K562 treated with DMSO at 1 percent for 4 hours (cell line): ENCODE measurements around the gene NALCN. TPM values are rescaled to one million over a fixed set of nuclear protein-coding genes. Genes with fewer than 3 reads are reported as not detected.

Source experiments
- total RNA-seq: library from RNA; unstranded; fragments of 300-600 nt; gene quantifications from 2 replicates; pipeline ENCODE4 v1.2.3, GENCODE V29; 2022; ENCODE audit not compliant: insufficient read depth

NALCN gene
- total RNA-seq = not detected in 2 replicates

GRCh38 chr13:101416181-101417042, at the start of gene NALCN:
Gene NALCN, minus strand, starts transcription at chr13:101416508. Its CDS starts 17,382 bp downstream, at chr13:101399126.

GRCh38 chr13:101452519-101453485, 36.5 kb upstream of the NALCN start, which contains the start of gene ITGBL1:
Gene ITGBL1, plus strand, starts transcription at chr13:101452675. Its CDS starts 159 bp downstream, at chr13:101452834.

Other genes with a start within 250 kb of the NALCN start
- 0.51 TPM in 1 of 2 replicates, not detected in the other for gene ITGBL1, start 36.2 kb upstream of the NALCN start, total RNA-seq